Kidney epithelial cell (primary cell): ENCODE data around the gene GABRG2. TPM values are rescaled to one million over a fixed set of nuclear protein-coding genes. Genes with fewer than 3 reads are reported as not detected.

Source experiments
- DNase-seq: peaks from one replicate; pipeline ENCODE4 v3.0.0-alpha.2; 2010; ENCODE audit warnings: low read depth
- H3K27me3 ChIP-seq: 2 replicates; pipeline ENCODE4 v1.6.0; 2011; ENCODE audit warnings: low read length; ENCODE audit not compliant: control insufficient read depth, insufficient read depth
- H3K36me3 ChIP-seq: 2 replicates; pipeline ENCODE4 v1.5.1; 2011; ENCODE audit warnings: low read length; ENCODE audit not compliant: control insufficient read depth, insufficient read depth
- H3K4me3 ChIP-seq: 2 replicates; pipeline ENCODE4 v1.5.1; 2011; ENCODE audit warnings: low read depth, mild to moderate bottlenecking, control low read depth, low read length
- CTCF ChIP-seq: IDR thresholded peaks from 2 replicates; pipeline ENCODE4 v1.5.1; 2011; ENCODE audit warnings: mild to moderate bottlenecking, moderate library complexity, low read length, control low read depth, inconsistent platforms; ENCODE audit not compliant: insufficient read depth, poor library complexity, severe bottlenecking
- total RNA-seq: library from RNA; depleted of rRNA; stranded (reverse); fragments of >200 nt; gene quantifications from 2 replicates; pipeline ENCODE4 v1.2.3, GENCODE V29; 2015

Gene GABRG2
- total RNA-seq, 1 donor from 2014 or later: not detected

DNA sequence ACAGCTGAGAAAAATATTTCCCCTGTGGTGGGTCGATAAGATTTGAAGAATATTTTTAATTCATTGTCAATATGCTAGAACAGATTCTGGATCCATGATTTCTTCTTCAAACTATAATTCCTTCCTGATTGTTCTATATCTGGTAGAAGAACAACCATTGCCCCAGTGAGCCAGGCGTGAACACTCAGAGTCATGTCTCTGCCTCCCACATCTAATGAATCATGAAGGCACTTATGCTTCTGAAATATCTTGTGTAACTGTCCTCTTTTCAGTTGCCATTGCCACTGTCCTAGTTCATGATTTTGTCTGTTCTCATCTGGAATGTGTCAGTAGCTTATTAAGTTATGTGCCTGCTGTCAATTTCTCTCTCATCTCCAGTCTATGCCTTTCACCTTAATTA lies 40.0 kb downstream of the GABRG2 start:
- H3K4me3 ChIP-seq: no peak overlapping the region
- DNase-seq: no peak
- no peak for TF ChIP-seq CTCF
- H3K27me3 ChIP-seq: no peaks in the 10 kb centered on the region
- H3K36me3 ChIP-seq: no peaks in the 10 kb centered on the region

DNA sequence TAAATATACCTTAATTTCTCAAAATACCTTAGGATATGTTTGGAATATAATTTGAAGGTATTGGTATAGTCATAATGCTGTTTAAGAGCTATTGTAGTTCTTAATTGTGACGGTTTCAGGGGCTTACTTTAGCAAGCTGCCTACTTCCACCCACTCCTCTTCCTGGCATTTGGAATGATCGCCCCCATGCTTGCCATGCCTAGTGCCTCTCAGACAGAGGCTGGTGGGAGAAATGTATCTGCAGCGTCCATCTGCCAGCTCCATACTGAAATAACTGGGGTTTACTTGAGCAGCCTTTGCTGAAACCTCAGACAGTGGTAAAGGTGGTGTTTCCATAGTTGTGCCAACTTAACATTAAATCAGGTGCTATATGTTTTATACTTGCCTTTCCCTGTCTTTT lies 52.2 kb downstream of the GABRG2 start:
- no peaks in the 10 kb centered on the region for H3K36me3 ChIP-seq
- H3K4me3 ChIP-seq: no peak overlapping the region
- no peaks in the 10 kb centered on the region for H3K27me3 ChIP-seq
- DNase-seq: no peak
- TF ChIP-seq CTCF: no peak

DNA sequence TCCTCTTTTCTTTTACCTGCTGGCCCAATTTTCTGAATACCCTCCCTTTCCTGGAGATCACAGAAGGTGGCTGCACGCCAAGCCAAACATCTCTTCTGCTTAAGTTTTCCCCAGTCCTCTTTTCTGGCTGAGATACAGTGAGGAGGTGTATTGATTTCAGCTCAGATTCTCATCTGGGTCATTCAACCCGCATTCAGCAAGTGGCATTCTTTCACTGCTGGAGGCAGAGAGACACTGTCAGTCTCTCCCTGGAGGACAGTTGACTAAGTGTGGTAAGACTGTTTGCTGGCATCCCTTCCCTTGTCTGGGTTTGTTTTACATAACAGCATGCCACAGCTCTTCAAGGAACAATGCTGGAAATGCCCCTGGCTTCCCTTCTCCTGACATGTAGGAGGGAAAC lies 60.5 kb downstream of the GABRG2 start:
- Histone ChIP-seq H3K27me3 (no peaks in the 10 kb centered on the region), H3K36me3 (no peaks in the 10 kb centered on the region), H3K4me3 (no peak overlapping the region)
- TF ChIP-seq CTCF: no peak
- DNase-seq: no peak

- no peak for TF ChIP-seq CTCF
- no peak overlapping the region for H3K4me3 ChIP-seq
- DNase-seq: no peak
- H3K27me3 ChIP-seq: no peaks in the 10 kb centered on the region
- H3K36me3 ChIP-seq: no peaks in the 10 kb centered on the region
These were observed 64.8 kb downstream of the GABRG2 start for GRCh38 chr5:162132348-162132747.

DNA sequence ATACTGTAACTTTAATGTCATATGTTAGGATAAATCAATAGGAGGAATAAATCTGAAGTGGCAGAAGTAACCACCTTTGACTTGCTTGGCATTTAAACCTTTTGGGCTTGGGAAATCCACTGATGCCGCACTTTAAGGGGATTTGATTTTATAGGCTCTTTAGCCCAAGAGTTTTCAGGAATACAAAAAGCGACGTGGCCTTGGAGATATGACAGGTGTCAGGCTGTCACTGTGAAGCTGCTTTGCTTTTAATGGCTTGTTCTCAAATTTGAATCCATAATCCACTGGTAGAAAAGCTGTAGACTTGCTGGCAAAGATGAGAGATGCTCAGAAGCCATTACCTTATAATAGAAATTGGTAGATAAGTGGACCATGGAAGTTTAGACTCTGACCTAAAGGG lies 71.6 kb downstream of the GABRG2 start:
- Histone ChIP-seq H3K4me3 (no peak overlapping the region), H3K27me3 (no peaks in the 10 kb centered on the region), H3K36me3 (no peaks in the 10 kb centered on the region)
- no peak for TF ChIP-seq CTCF
- DNase-seq: no peak

DNA sequence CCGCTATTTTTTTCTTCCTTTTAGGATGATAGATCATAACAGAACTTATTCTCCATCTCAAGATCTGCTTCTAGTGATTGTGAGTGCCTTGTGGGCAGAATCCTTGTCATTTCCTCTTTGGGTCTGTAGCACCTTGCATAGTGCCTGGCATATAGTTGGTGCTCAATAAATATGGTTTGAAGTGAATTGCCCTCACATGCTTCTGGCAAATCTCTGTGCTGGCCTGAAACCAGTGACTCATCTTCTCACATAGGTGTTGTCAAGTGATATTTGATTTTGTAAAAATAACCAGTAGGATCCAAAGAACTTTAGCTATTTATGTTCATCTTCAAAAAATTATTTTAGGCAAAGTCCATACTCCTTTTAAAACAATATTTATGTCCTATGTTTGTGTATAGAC lies 86.7 kb downstream of the GABRG2 start:
- no peaks in the 10 kb centered on the region for H3K36me3 ChIP-seq
- no peak for TF ChIP-seq CTCF
- no peak overlapping the region for H3K4me3 ChIP-seq
- H3K27me3 ChIP-seq: no peaks in the 10 kb centered on the region
- no peak for DNase-seq
